ENCODE measurements around the gene GMPS. TPM values are rescaled to one million over a fixed set of nuclear protein-coding genes. Genes with fewer than 3 reads are reported as not detected.

The GMPS gene
- total RNA-seq, 1 donor from 2014 or later: 41.2 TPM

DNA sequence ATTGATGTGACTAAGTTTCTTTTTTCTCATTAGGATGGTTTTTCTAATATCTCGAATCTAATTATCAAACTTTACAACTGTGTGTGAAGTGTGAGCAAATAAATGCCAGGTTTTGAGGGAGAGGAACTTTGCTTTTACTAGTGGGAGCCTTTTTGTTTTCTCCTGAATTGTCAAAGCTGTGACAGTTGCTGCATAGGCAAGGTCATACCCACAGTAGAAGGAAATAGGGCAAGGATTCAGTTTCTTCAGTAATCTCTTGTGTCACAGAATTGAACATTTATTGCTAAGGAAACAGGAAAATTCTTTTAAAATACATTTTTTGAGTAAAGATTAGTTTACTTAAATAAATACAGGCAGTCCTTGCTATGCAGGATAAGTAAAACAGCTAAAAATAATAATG, 19.5 kb downstream of the GMPS start:
- no peaks in the 10 kb centered on the region for H3K27me3 ChIP-seq
- no peak overlapping the region for H3K27ac ChIP-seq
- TF ChIP-seq, protein P1, sequence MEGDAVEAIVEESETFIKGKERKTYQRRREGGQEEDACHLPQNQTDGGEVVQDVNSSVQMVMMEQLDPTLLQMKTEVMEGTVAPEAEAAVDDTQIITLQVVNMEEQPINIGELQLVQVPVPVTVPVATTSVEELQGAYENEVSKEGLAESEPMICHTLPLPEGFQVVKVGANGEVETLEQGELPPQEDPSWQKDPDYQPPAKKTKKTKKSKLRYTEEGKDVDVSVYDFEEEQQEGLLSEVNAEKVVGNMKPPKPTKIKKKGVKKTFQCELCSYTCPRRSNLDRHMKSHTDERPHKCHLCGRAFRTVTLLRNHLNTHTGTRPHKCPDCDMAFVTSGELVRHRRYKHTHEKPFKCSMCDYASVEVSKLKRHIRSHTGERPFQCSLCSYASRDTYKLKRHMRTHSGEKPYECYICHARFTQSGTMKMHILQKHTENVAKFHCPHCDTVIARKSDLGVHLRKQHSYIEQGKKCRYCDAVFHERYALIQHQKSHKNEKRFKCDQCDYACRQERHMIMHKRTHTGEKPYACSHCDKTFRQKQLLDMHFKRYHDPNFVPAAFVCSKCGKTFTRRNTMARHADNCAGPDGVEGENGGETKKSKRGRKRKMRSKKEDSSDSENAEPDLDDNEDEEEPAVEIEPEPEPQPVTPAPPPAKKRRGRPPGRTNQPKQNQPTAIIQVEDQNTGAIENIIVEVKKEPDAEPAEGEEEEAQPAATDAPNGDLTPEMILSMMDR (IDR thresholded peaks at IDR 0.05): no peak
- DNase-seq: no peak
- peaks cover 13% of the 10 kb centered on the region for H3K36me3 ChIP-seq
- ATAC-seq: no peak
- peaks cover 8% of the 10 kb centered on the region for H3K4me1 ChIP-seq
- no peaks in the 10 kb centered on the region for H3K9me3 ChIP-seq
- H3K4me3 ChIP-seq: no peak overlapping the region
- intact Hi-C loops (cut with DNase I): no loop called here

DNA sequence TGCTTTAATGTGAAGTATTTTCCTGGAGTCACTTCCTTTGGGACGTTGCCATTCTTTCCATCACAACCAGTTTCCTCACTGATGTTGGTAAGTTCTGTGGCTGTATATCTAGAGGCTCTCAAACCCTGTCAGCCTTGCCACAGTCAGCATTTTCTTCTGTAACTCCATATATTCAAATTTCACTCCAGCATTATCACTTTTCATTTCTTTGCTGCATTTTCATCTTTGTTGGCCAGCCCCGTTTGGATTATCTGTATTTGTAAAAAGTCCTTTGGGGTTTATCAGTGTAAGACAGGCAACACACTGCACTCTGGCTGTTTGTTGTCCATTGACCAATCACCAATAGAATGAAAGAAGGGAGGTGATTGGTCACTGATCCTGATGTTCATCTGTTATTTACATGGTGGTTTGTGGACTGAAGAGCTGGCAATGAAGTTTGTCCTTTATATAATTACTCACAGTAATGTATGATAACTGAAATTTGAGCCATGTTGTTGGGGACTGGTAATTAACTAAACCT, 20.3 kb downstream of the GMPS start:
- TF ChIP-seq, protein P1 (IDR thresholded peaks at IDR 0.05): no peak
- intact Hi-C loops (cut with DNase I): no loop called here
- Histone ChIP-seq H3K27ac (no peak overlapping the region), H3K27me3 (no peaks in the 10 kb centered on the region), H3K4me1 (peaks cover 8% of the 10 kb centered on the region), H3K4me3 (no peak overlapping the region), H3K9me3 (no peaks in the 10 kb centered on the region), H3K36me3 (peaks cover 18% of the 10 kb centered on the region)
- no peak for DNase-seq
- no peak for ATAC-seq

DNA sequence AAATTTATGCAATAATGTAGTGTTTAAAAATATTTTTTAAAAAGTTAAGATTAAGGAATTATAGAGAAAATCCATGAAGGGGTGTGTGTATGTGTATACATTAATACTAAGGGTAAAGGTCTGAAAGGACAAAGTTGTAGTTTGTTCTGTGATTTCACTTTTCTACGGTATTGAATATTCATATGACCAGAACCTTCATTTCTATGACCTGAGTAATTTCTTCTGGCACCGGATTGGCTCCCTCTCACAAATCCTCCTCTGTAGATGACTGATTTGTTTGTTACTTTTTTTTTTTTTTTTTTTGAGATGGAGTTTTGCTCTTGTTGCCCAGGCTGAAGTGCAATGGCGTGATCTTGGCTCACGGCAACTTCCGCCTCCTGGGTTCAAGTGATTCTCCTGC, 20.9 kb downstream of the GMPS start:
- TF ChIP-seq, protein P1 (IDR thresholded peaks at IDR 0.05): no peak
- H3K36me3 ChIP-seq: peaks cover 18% of the 10 kb centered on the region
- no peaks in the 10 kb centered on the region for H3K27me3 ChIP-seq
- DNase-seq: no peak
- H3K27ac ChIP-seq: no peak overlapping the region
- peaks cover 8% of the 10 kb centered on the region for H3K4me1 ChIP-seq
- intact Hi-C loops (cut with DNase I): no loop called here
- H3K4me3 ChIP-seq: no peak overlapping the region
- ATAC-seq: no peak
- H3K9me3 ChIP-seq: no peaks in the 10 kb centered on the region

DNA sequence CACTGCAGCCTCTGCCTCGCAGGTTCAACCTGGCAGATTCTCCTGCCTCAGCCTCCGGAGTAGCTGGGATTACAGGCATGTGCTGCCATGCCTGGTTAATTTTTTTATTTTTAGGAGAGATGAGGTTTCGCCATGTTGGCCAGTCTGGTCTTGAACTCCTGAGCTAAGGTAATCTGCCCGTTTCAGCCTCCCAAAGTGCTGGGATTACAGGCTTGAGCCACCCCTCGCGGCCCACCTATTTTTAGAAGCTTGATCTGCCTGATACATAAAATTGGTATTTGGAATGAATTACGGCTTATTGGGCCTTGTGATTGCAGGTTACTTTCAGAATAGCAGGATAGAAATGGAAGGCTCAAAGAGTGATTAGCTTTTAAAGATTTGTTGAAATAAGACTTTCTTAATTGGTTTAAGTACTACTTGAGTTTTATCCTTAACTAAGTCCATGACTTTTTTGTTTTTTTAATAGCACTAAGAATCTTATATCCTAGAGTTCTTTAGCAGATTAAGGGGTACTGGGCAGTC, 25.0 kb downstream of the GMPS start:
- Histone ChIP-seq H3K4me3 (no peak overlapping the region), H3K9me3 (no peaks in the 10 kb centered on the region), H3K4me1 (peaks cover 3% of the 10 kb centered on the region), H3K27me3 (no peaks in the 10 kb centered on the region), H3K36me3 (peaks cover 56% of the 10 kb centered on the region), H3K27ac (no peak overlapping the region)
- intact Hi-C loops (cut with DNase I): no loop called here
- no peak for ATAC-seq
- DNase-seq: no peak
- TF ChIP-seq, protein P1 (IDR thresholded peaks at IDR 0.05): no peak

DNA sequence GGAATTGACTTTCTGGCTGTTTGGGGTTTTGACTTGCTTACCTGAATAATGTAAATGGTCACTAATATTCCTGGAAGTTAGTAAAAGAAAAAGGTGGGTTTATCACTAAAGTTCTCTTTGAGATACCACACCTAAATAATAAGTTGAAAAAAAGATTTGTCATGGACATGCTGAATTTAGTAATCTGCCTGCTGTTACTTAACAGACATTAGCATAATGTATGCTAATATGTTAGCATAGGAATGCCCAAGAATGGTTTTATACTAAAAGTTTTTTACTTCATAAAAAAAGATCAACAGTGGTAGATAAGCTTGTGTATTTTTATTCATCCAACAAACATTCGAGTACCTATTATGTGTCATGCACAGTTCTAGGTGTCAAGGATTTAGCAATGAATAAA, 36.5 kb downstream of the GMPS start:
- peaks cover 72% of the 10 kb centered on the region for H3K36me3 ChIP-seq
- TF ChIP-seq, protein P1 (IDR thresholded peaks at IDR 0.05): no peak
- intact Hi-C loops (cut with DNase I): no loop called here

DNA sequence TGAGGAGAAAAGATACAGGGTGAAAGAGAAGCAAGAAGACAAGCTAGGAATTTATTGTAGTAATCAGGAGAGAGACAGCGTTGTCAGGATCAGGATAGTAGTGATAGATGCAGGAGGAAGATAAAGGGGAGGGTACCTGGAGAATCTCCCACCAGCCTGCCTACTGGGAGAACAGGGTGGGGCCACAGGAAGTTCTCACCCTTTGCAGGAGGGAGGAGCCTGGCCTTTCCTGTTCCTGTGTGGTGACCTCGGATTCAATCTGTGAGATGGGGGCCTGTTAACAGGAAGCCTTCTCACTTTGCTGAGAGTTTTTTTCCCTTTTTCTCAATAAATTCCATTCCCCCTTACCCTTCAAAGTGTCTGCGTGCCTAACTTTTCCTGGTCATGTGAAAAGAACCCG, 37.6 kb downstream of the GMPS start:
- intact Hi-C loops (cut with DNase I): no loop called here
- Histone ChIP-seq H3K27ac (no peak overlapping the region), H3K4me3 (no peak overlapping the region), H3K36me3 (peaks cover 80% of the 10 kb centered on the region), H3K9me3 (no peaks in the 10 kb centered on the region), H3K27me3 (no peaks in the 10 kb centered on the region), H3K4me1 (no peaks in the 10 kb centered on the region)
- ATAC-seq (no peak), DNase-seq (no peak)
- TF ChIP-seq, protein P1 (IDR thresholded peaks at IDR 0.05): no peak

More for the DNA sequence above, 36.5 kb downstream of the GMPS start:
- no peaks in the 10 kb centered on the region for H3K9me3 ChIP-seq
- ATAC-seq (no peak), DNase-seq (no peak)
- no peak overlapping the region for H3K4me3 ChIP-seq
- no peak overlapping the region for H3K27ac ChIP-seq
- H3K27me3 ChIP-seq: no peaks in the 10 kb centered on the region
- H3K4me1 ChIP-seq: no peaks in the 10 kb centered on the region

Data from upper lobe of right lung (tissue), 1 donor.